ENCODE data around the gene DNAH2.

DNA sequence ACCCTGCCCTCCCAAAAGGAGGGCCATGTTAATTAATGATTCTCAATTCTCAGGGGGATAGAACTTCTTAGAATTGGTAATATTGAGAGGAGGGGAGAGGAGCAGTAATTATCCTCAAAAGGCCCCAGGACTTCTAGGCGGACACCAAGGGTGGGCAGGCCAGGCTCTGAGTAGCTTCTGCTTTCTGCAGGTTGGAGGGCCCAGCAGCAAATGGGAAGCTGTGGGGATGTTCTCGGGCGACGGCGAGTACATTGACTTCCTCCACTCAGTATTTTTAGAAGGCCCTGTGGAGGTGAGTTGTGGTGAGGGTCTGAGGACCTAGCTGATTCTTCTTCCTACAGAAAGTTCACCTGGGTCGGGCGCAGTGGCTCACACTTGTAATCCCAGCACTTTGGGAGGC is 57.5 kb downstream of the DNAH2 start:
- TF ChIP-seq CTCF (IDR thresholded peaks at IDR 0.05; ENCODE audit: low read length) (no peak), EZH2 (optimal IDR thresholded peaks at IDR 0.05; ENCODE audit: low read depth, low read length) (no peak), EZH2phosphoT487 (IDR thresholded peaks at IDR 0.05; ENCODE audit: low read length) (no peak)

All from MM.1S (cell line).